DOHH2 (cell line): Measurements from ENCODE around the gene ARHGAP8.

Source experiments
- H3F3A ChIP-seq: fragments of 200-600 bp; sonication (generic), shearing (Covaris generic); 2 replicates; pipeline ENCODE4 v1.6.0; 2016; ENCODE audit warnings: antibody characterized with exemption, mild to moderate bottlenecking; ENCODE audit not compliant: control insufficient read depth, insufficient read depth
- H3K27ac ChIP-seq: fragments of 200-600 bp; sonication (generic); 2 replicates; pipeline ENCODE4 v1.5.1; 2014; ENCODE audit warnings: low read depth, mild to moderate bottlenecking, low read length, moderate library complexity
- H3K27me3 ChIP-seq: fragments of 200-600 bp; sonication (generic); 2 replicates; pipeline ENCODE4 v1.6.1; 2014; ENCODE audit warnings: mild to moderate bottlenecking, low read length, mixed read lengths; ENCODE audit not compliant: control insufficient read depth
- H3K36me3 ChIP-seq: fragments of 200-600 bp; sonication (generic); 2 replicates; pipeline ENCODE4 v1.6.1; 2014; ENCODE audit warnings: mild to moderate bottlenecking, low read length, moderate library complexity, mixed read lengths; ENCODE audit not compliant: control insufficient read depth
- H3K4me1 ChIP-seq: fragments of 200-600 bp; sonication (generic); 2 replicates; pipeline ENCODE4 v1.6.1; 2014; ENCODE audit warnings: mild to moderate bottlenecking, low read length, mixed read lengths; ENCODE audit not compliant: control insufficient read depth
- H3K4me2 ChIP-seq: fragments of 200-600 bp; sonication (generic); 2 replicates; pipeline ENCODE4 v1.6.0; 2014; ENCODE audit warnings: mild to moderate bottlenecking, low read length, moderate library complexity
- H3K4me3 ChIP-seq: fragments of 200-600 bp; sonication (generic); 2 replicates; pipeline ENCODE4 v1.5.1; 2014; ENCODE audit warnings: mild to moderate bottlenecking, low read length, mixed read lengths
- H3K79me2 ChIP-seq: fragments of 200-600 bp; sonication (generic); 2 replicates; pipeline ENCODE4 v1.6.1; 2014; ENCODE audit warnings: mild to moderate bottlenecking, low read length, mixed read lengths; ENCODE audit not compliant: control insufficient read depth
- H3K9me2 ChIP-seq: fragments of 200-600 bp; sonication (generic); replicated peaks from 2 replicates; pipeline ENCODE4 v1.6.1; 2014; ENCODE audit warnings: mild to moderate bottlenecking, low read length, mixed read lengths; ENCODE audit not compliant: control insufficient read depth
- H3K9me3 ChIP-seq: fragments of 200-600 bp; sonication (generic); 2 replicates; pipeline ENCODE4 v1.6.1; 2014; ENCODE audit warnings: antibody characterized with exemption, low read length, mixed read lengths; ENCODE audit not compliant: control insufficient read depth, insufficient read depth
- H4K20me1 ChIP-seq: fragments of 200-600 bp; sonication (generic); 2 replicates; pipeline ENCODE4 v1.6.0; 2014; ENCODE audit warnings: low read depth, mild to moderate bottlenecking, antibody characterized with exemption, low read length, moderate library complexity; ENCODE audit not compliant: control insufficient read depth, insufficient read depth
- EZH2phosphoT487 ChIP-seq: fragments of 200-600 bp; sonication (generic); IDR thresholded peaks from 2 replicates; pipeline ENCODE4 v1.6.1; 2017; ENCODE audit warnings: borderline replicate concordance, mild to moderate bottlenecking, antibody characterized with exemption, low read length, moderate library complexity, mixed read lengths
- TF ChIP-seq, protein P1 (sequence below): fragments of 200-600 bp; sonication (generic); IDR thresholded peaks from one replicate; pipeline ENCODE4 v1.5.1; 2014; ENCODE audit warnings: antibody characterized with exemption, mild to moderate bottlenecking, low read depth, low read length; ENCODE audit not compliant: poor library complexity, severe bottlenecking

The ARHGAP8 gene

DNA sequence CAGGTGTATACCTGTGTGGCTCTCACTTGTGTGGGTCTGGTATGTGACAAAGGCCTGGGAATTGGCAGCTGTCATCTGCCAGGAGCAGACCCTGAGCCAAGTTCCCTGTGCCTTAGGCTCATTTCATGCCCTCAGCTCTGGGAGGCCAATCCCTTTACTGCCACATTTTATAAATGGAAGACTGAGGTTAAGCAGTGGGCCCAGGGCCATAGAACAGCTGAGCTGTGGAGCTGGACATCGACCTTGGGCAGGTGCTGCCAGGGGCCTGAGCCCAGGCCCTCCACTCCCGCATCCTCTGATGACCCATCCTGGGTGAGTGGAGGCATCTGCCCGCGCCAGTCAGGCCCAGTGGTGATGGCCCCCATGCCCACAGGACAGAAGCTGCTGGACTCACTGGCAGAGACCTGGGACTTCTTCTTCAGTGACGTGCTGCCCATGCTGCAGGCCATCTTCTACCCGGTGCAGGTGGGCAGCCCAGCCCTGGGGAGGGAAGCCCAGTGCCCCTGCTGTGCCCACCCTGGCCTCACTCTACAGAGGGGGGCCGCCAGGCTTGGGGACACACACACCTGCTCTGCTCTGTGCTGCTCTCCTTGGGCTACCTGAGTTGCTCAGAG, 20.9 kb upstream of the ARHGAP8 start:
- Histone ChIP-seq H3K79me2 (no peaks in the 10 kb centered on the region), H3F3A (no peaks in the 10 kb centered on the region), H3K27me3 (no peaks in the 10 kb centered on the region), H3K9me3 (peaks cover 4% of the 10 kb centered on the region; the same call in 1 of the 2 replicates), H4K20me1 (no peaks in the 10 kb centered on the region), H3K4me3 (no peak overlapping the region), H3K36me3 (no peaks in the 10 kb centered on the region), H3K27ac (no peak overlapping the region), H3K4me1 (no peaks in the 10 kb centered on the region), H3K9me2 (no peaks in the 10 kb centered on the region), H3K4me2 (no peak overlapping the region)
- TF ChIP-seq, protein P1, sequence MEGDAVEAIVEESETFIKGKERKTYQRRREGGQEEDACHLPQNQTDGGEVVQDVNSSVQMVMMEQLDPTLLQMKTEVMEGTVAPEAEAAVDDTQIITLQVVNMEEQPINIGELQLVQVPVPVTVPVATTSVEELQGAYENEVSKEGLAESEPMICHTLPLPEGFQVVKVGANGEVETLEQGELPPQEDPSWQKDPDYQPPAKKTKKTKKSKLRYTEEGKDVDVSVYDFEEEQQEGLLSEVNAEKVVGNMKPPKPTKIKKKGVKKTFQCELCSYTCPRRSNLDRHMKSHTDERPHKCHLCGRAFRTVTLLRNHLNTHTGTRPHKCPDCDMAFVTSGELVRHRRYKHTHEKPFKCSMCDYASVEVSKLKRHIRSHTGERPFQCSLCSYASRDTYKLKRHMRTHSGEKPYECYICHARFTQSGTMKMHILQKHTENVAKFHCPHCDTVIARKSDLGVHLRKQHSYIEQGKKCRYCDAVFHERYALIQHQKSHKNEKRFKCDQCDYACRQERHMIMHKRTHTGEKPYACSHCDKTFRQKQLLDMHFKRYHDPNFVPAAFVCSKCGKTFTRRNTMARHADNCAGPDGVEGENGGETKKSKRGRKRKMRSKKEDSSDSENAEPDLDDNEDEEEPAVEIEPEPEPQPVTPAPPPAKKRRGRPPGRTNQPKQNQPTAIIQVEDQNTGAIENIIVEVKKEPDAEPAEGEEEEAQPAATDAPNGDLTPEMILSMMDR: no peak
- no peak for TF ChIP-seq EZH2phosphoT487

DNA sequence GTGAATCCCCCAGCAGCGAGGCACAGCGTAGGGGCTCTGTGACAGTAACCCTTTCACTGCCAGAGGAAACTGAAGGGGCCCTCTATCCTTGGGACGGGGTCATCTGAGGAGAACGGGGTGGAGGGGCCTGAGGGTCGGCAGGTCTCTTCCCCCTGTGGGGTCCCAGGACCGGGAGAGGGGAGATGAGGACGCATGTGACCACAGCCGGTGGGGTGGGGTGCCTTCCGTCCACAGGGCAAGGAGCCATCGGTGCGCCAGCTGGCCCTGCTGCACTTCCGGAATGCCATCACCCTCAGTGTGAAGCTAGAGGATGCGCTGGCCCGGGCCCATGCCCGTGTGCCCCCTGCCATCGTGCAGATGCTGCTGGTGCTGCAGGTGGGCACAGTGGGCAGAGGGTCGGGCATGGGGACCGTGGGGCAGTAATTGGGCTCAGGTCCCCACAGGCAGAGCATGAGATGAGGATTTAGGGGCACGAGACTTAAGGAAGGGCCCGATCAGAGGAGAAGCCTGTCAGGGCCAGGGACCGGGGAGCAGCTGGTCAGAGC, 20.3 kb upstream of the ARHGAP8 start:
- Histone ChIP-seq H3K27me3 (no peaks in the 10 kb centered on the region), H3K27ac (no peak overlapping the region), H3K9me2 (no peaks in the 10 kb centered on the region), H3K9me3 (peaks cover 4% of the 10 kb centered on the region; the same call in 1 of the 2 replicates), H4K20me1 (no peaks in the 10 kb centered on the region), H3F3A (no peaks in the 10 kb centered on the region), H3K4me1 (no peaks in the 10 kb centered on the region), H3K79me2 (no peaks in the 10 kb centered on the region), H3K36me3 (no peaks in the 10 kb centered on the region), H3K4me3 (no peak overlapping the region), H3K4me2 (no peak overlapping the region)
- TF ChIP-seq, protein P1: no peak
- no peak for TF ChIP-seq EZH2phosphoT487

DNA sequence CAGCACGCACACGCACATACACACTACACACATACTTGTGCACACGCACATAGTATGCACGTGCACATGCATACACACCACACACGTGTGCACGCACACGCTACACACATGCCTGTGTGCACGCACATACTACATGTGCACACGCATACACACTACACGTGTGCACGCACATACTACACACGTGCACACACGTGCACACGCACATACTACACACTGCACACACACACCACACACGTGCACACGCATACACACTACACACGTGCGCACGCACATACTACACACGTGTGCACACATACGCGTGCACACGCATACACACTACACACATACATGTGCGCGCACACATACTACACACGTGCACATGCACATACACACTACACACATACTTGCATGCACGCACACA, 19.7 kb upstream of the ARHGAP8 start:
- no peak overlapping the region for H3K4me2 ChIP-seq
- H4K20me1 ChIP-seq: no peaks in the 10 kb centered on the region
- H3K9me3 ChIP-seq: peaks cover 4% of the 10 kb centered on the region; the same call in 1 of the 2 replicates
- no peaks in the 10 kb centered on the region for H3K9me2 ChIP-seq
- H3K27ac ChIP-seq: no peak overlapping the region
- H3F3A ChIP-seq: no peaks in the 10 kb centered on the region
- no peak overlapping the region for H3K4me3 ChIP-seq
- H3K4me1 ChIP-seq: no peaks in the 10 kb centered on the region
- no peaks in the 10 kb centered on the region for H3K79me2 ChIP-seq
- no peaks in the 10 kb centered on the region for H3K27me3 ChIP-seq
- H3K36me3 ChIP-seq: no peaks in the 10 kb centered on the region
- TF ChIP-seq EZH2phosphoT487: no peak
- TF ChIP-seq, protein P1: no peak
